Caco-2 (cell line): Measurements from ENCODE around the gene CHEK2. TPM values are rescaled to one million over a fixed set of nuclear protein-coding genes. Genes with fewer than 3 reads are reported as not detected.

Experiments
- BruUV-seq: library from RNA; stranded (reverse); fragments of 400-500 nt; replicated peaks from 2 replicates; lab custom pipeline; 2021; lab: Mats Ljungman, UMichigan
- CTCF ChIA-PET: fragments of 300-600 bp; sonication (Branson Sonifier 250); formaldehyde crosslinking; loops from one replicate; lab custom pipeline; 2022; ENCODE audit warnings: antibody characterized with exemption; lab: Charles Lee
- POLR2A ChIA-PET: fragments of 300-600 bp; sonication (Branson Sonifier 250); formaldehyde crosslinking; loops from one replicate; lab custom pipeline; 2022; ENCODE audit warnings: antibody characterized with exemption; lab: Charles Lee
- DNase-seq, 2 experiments: peaks; one replicate each; pipeline versions ENCODE4 v3.0.0 to v3.0.0-alpha.2; 2020 to 2022
- H3K27me3 ChIP-seq: replicated peaks from 2 replicates; pipeline ENCODE4 v1.6.0; 2011; ENCODE audit warnings: low read length; ENCODE audit not compliant: control insufficient read depth, insufficient read depth
- H3K36me3 ChIP-seq: 2 replicates; pipeline ENCODE4 v1.5.1; 2011; ENCODE audit warnings: low read length; ENCODE audit not compliant: control insufficient read depth, insufficient read depth
- H3K4me1 ChIP-seq: fragments of 250-450 bp; sonication (Bioruptor Pico); 2 replicates; pipeline ENCODE4 v1.5.1; 2020; ENCODE audit warnings: mild to moderate bottlenecking
- H3K4me3 ChIP-seq: 2 replicates; pipeline ENCODE4 v1.5.1; 2011; ENCODE audit warnings: low read depth, mild to moderate bottlenecking, control low read depth, low read length
- H3K9me3 ChIP-seq: fragments of 250-450 bp; sonication (Bioruptor Pico); 2 replicates; pipeline ENCODE4 v1.5.1; 2020; ENCODE audit warnings: mild to moderate bottlenecking, moderate library complexity
- H3K27ac Mint-ChIP-seq: one replicate; pipeline ENCODE4 v1.8.0; 2022; ENCODE audit warnings: mixed read lengths; ENCODE audit not compliant: unreplicated experiment
- H3K27me3 Mint-ChIP-seq: one replicate; pipeline ENCODE4 v1.8.0; 2022; ENCODE audit warnings: mixed read lengths; ENCODE audit not compliant: insufficient read depth, unreplicated experiment
- H3K36me3 Mint-ChIP-seq: one replicate; pipeline ENCODE4 v1.8.0; 2022; ENCODE audit warnings: mild to moderate bottlenecking, mixed read lengths; ENCODE audit not compliant: insufficient read depth, unreplicated experiment
- H3K4me1 Mint-ChIP-seq: one replicate; pipeline ENCODE4 v1.8.0; 2022; ENCODE audit warnings: low read depth, mixed read lengths; ENCODE audit not compliant: unreplicated experiment
- H3K4me3 Mint-ChIP-seq: one replicate; pipeline ENCODE4 v1.8.0; 2022; ENCODE audit warnings: mild to moderate bottlenecking, moderate library complexity, mixed read lengths; ENCODE audit not compliant: unreplicated experiment
- H3K9me3 Mint-ChIP-seq: one replicate; pipeline ENCODE4 v1.8.0; 2022; ENCODE audit warnings: mixed read lengths; ENCODE audit not compliant: unreplicated experiment
- CTCF ChIP-seq, 2 experiments: fragments of 200-600 bp in 1 of 2; IDR thresholded peaks; 1 replicate in 1 of 2; 2 replicates in 1 of 2; pipeline versions ENCODE4 v1.5.1 to v1.8.0; 2011 to 2022; ENCODE audit warnings: antibody characterized with exemption in 1 of 2, control low read depth in 1 of 2, inconsistent platforms in 1 of 2, low read depth in 1 of 2, low read length in 1 of 2, mild to moderate bottlenecking in 1 of 2, moderate library complexity in 1 of 2; ENCODE audit not compliant: insufficient read depth in 1 of 2, severe bottlenecking in 1 of 2, unreplicated experiment in 1 of 2
- intact Hi-C: fragments of 100-400 bp; cut with micrococcal nuclease; formaldehyde crosslinking; loops from one replicate; pipeline ENCODE4 v1.10.0; 2022; ENCODE audit not compliant: unreplicated experiment
- total RNA-seq: library from RNA; stranded (reverse); gene quantifications from 2 replicates; pipeline ENCODE4 v1.2.3, GENCODE V29; 2022

Gene CHEK2
- total RNA-seq, 1 experiment from 2014 or later, result 38.0 TPM

DNA sequence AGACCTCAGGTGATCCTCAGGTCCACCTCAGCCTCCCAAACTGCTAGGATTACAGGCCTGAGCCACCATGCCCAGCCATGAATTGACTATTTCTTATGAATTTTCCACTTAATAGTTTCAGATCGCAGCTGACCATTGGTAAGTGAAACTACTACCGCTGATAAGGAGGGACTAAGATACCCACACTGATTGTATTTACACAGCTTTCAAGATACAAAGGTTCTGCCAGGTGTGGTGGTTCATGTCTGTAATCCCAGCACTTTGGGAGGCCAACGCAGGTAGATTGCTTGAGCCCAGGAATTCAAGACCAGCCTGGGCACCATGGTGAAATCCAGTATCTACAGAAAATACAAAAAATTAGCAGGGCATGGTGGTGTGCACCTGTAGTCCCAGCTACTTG, 3.9 kb downstream of the CHEK2 start:
- Mint-ChIP-seq H3K27ac (no peak overlapping the region), H3K4me3 (no peak overlapping the region), H3K9me3 (no peaks in the 10 kb centered on the region), H3K36me3 (peaks cover 31% of the 10 kb centered on the region), H3K4me1 (peaks cover 3% of the 10 kb centered on the region), H3K27me3 (no peaks in the 10 kb centered on the region)
- TF ChIP-seq CTCF (IDR thresholded peaks at IDR 0.05; ENCODE audit: insufficient read depth in 1 of 2, low read depth in 1 of 2, low read length in 1 of 2, severe bottlenecking in 1 of 2, unreplicated experiment in 1 of 2), result no peak
- no TSS peak for BruUV-seq
- CTCF ChIA-PET, result no interaction called here
- intact Hi-C loops, result no loop called here
- Histone ChIP-seq H3K9me3 (no peaks in the 10 kb centered on the region), H3K4me1 (0 out of 2 replicates have a peak, but pooled peaks cover 5% of the 10 kb centered on the region), H3K36me3 (0 out of 2 replicates have a peak, but pooled peaks cover 1% of the 10 kb centered on the region), H3K27me3 (no peaks in the 10 kb centered on the region), H3K4me3 (no peak overlapping the region)
- no peak for DNase-seq
- POLR2A ChIA-PET, result no interaction called here

DNA sequence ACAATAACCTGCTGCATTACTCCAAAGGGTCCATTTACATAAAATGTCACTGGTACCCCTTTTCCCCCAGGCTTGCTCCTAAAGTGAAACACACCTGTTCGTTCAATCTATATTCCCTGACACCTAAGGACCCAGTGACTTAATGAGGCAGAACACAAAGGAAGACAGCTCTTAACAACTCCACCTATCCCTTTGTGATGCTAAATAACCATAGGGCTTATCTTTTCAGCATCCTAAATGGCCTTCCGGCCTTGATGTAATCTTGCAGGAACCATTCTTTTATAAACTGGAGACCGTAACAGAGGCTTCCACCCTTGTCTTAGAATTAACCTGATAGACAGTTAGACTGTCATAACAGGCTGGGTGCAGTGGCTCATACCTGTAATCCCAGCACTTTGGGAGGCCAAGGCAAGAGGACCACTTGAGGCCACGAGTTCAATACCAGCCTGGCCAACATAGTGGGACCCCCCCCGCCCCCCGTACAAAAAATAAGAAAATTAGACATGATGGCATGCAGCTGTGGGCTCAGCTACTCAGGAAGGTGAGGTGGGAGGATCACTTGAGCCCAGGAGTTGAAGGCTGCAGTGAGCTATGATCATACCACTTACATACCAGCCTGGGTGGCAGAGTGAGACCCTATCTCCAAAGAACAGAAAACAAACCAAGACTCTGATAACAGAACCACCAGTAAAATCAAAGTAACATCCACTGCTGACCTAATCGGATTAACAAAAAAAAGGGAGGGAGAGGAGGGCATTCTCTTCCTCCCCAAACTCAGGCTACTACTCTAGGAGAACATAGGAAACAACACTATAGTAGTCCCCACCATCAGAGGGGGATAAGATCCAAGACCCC, 5.1 kb downstream of the CHEK2 start:
- H3K9me3 Mint-ChIP-seq, result no peaks in the 10 kb centered on the region
- H3K4me1 Mint-ChIP-seq, result no peaks in the 10 kb centered on the region
- no peak overlapping the region for H3K27ac Mint-ChIP-seq
- Histone ChIP-seq H3K4me1 (0 out of 2 replicates have a peak, but pooled peaks cover 5% of the 10 kb centered on the region), H3K36me3 (0 out of 2 replicates have a peak, but pooled peaks cover 1% of the 10 kb centered on the region), H3K9me3 (no peaks in the 10 kb centered on the region), H3K27me3 (no peaks in the 10 kb centered on the region), H3K4me3 (no peak overlapping the region)
- POLR2A ChIA-PET, result interaction anchor here (0.5 kb wide), 1 partner anchor 23 kb away, joined by 5 read pairs; no protein-coding TSS in a partner anchor
- TF ChIP-seq CTCF (IDR thresholded peaks at IDR 0.05; ENCODE audit: insufficient read depth in 1 of 2, low read depth in 1 of 2, low read length in 1 of 2, severe bottlenecking in 1 of 2, unreplicated experiment in 1 of 2), result no peak
- H3K27me3 Mint-ChIP-seq, result no peaks in the 10 kb centered on the region
- peaks cover 19% of the 10 kb centered on the region for H3K36me3 Mint-ChIP-seq
- CTCF ChIA-PET, result no interaction called here
- DNase-seq, result no peak
- no peak overlapping the region for H3K4me3 Mint-ChIP-seq
- intact Hi-C loops, result no loop called here
- no TSS peak for BruUV-seq

DNA sequence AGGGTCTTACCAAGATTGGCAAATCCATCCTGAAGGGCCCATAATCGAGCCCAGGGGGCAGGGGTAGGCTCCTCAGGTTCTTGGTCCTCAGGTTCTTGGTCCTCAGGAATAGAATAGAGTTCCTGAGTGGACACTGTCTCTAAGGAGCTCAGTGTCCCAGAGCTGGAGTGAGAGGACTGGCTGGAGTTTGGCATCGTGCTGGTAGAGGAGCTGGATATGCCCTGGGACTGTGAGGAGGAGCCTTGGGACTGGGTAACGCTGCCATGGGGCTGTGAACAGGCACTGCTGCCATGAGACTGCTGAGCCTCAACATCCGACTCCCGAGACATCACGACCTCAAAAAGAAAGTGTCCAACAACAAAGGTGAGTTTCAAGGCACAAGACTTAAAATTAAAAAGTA, 7.2 kb downstream of the CHEK2 start:
- H3K4me1 Mint-ChIP-seq, result no peaks in the 10 kb centered on the region
- ChIA-PET POLR2A (no interaction called here), CTCF (no interaction called here)
- BruUV-seq, result no TSS peak
- Histone ChIP-seq H3K4me3 (no peak overlapping the region), H3K4me1 (0 out of 2 replicates have a peak, but pooled peaks cover 5% of the 10 kb centered on the region), H3K27me3 (no peaks in the 10 kb centered on the region), H3K9me3 (no peaks in the 10 kb centered on the region), H3K36me3 (0 out of 2 replicates have a peak, but pooled peaks cover 1% of the 10 kb centered on the region)
- no peaks in the 10 kb centered on the region for H3K9me3 Mint-ChIP-seq
- no peak overlapping the region for H3K27ac Mint-ChIP-seq
- intact Hi-C loops, result no loop called here
- no peak for DNase-seq
- no peaks in the 10 kb centered on the region for H3K27me3 Mint-ChIP-seq
- no peak for TF ChIP-seq CTCF (IDR thresholded peaks at IDR 0.05; ENCODE audit: insufficient read depth in 1 of 2, low read depth in 1 of 2, low read length in 1 of 2, severe bottlenecking in 1 of 2, unreplicated experiment in 1 of 2)
- peaks cover 17% of the 10 kb centered on the region for H3K36me3 Mint-ChIP-seq
- H3K4me3 Mint-ChIP-seq, result no peak overlapping the region
